Measurements from ENCODE around the gene OLFM2.

- TF ChIP-seq, protein P1, sequence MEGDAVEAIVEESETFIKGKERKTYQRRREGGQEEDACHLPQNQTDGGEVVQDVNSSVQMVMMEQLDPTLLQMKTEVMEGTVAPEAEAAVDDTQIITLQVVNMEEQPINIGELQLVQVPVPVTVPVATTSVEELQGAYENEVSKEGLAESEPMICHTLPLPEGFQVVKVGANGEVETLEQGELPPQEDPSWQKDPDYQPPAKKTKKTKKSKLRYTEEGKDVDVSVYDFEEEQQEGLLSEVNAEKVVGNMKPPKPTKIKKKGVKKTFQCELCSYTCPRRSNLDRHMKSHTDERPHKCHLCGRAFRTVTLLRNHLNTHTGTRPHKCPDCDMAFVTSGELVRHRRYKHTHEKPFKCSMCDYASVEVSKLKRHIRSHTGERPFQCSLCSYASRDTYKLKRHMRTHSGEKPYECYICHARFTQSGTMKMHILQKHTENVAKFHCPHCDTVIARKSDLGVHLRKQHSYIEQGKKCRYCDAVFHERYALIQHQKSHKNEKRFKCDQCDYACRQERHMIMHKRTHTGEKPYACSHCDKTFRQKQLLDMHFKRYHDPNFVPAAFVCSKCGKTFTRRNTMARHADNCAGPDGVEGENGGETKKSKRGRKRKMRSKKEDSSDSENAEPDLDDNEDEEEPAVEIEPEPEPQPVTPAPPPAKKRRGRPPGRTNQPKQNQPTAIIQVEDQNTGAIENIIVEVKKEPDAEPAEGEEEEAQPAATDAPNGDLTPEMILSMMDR (IDR thresholded peaks at IDR 0.05; ENCODE audit: insufficient read depth, low read length): no peak
- no peak for TF ChIP-seq POLR2AphosphoS5 (IDR thresholded peaks at IDR 0.05; ENCODE audit: low read depth)
Measured at GRCh38 chr19:9931629-9932028, 4.7 kb downstream of the OLFM2 start.
